ENCODE results near the gene ADARB2.

Gene ADARB2

GRCh38 chr10:1410032-1410431, 327.3 kb downstream of the ADARB2 start:
- Histone ChIP-seq H3K27ac (no peak overlapping the region), H3K9me3 (no peaks in the 10 kb centered on the region), H3K4me3 (ENCODE audit: low read depth in 1 of 2, low read length in 1 of 2) (no peak overlapping the region), H3K36me3 (no peaks in the 10 kb centered on the region), H3K4me1 (ENCODE audit: control insufficient read depth in 1 of 2, insufficient read depth in 1 of 2, low read depth in 1 of 2, low read length in 1 of 2) (no peaks in the 10 kb centered on the region), H3K27me3 (peaks cover 29% of the 10 kb centered on the region)
- TF ChIP-seq CTCF (IDR thresholded peaks at IDR 0.05), result no peak

DNA sequence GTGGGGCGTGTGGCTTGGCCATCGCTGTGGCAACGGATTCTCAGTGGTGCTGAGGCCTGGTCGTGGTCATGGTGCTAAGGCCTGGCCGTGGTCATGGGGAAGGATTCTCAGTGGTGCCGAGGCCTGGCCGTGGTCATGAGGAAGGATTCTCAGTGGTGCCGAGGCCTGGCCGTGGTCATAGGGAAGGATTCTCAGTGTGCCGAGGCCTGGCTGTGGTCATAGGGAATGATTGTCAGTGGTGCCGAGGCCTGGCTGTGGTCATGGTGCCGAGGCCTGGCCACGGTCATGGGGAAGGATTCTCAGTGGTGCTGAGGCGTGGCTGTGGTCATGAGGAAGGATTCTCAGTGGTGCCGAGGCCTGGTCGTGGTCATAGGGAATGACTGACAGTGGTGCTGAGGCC, 327.9 kb downstream of the ADARB2 start:
- no peak for TF ChIP-seq CTCF (IDR thresholded peaks at IDR 0.05)
- H3K9me3 ChIP-seq, result no peaks in the 10 kb centered on the region

GRCh38 chr10:1408651-1409367, 328.5 kb downstream of the ADARB2 start:
- no peaks in the 10 kb centered on the region for H3K9me3 ChIP-seq
- H3K36me3 ChIP-seq, result no peaks in the 10 kb centered on the region
- no peak overlapping the region for H3K4me3 ChIP-seq (ENCODE audit: low read depth in 1 of 2, low read length in 1 of 2)
- TF ChIP-seq CTCF (IDR thresholded peaks at IDR 0.05), result no peak
- peaks cover 29% of the 10 kb centered on the region for H3K27me3 ChIP-seq
- H3K4me1 ChIP-seq (ENCODE audit: control insufficient read depth in 1 of 2, insufficient read depth in 1 of 2, low read depth in 1 of 2, low read length in 1 of 2), result no peaks in the 10 kb centered on the region
- H3K27ac ChIP-seq, result no peak overlapping the region

More for the DNA sequence above, 327.9 kb downstream of the ADARB2 start:
- no peak overlapping the region for H3K27ac ChIP-seq
- H3K36me3 ChIP-seq, result no peaks in the 10 kb centered on the region
- H3K4me3 ChIP-seq (ENCODE audit: low read depth in 1 of 2, low read length in 1 of 2), result no peak overlapping the region
- H3K4me1 ChIP-seq (ENCODE audit: control insufficient read depth in 1 of 2, insufficient read depth in 1 of 2, low read depth in 1 of 2, low read length in 1 of 2), result no peaks in the 10 kb centered on the region
- H3K27me3 ChIP-seq, result peaks cover 29% of the 10 kb centered on the region

GRCh38 chr10:1406967-1407945, 330.1 kb downstream of the ADARB2 start:
- Histone ChIP-seq H3K9me3 (no peaks in the 10 kb centered on the region), H3K4me3 (ENCODE audit: low read depth in 1 of 2, low read length in 1 of 2) (no peak overlapping the region), H3K27ac (no peak overlapping the region), H3K4me1 (ENCODE audit: control insufficient read depth in 1 of 2, insufficient read depth in 1 of 2, low read depth in 1 of 2, low read length in 1 of 2) (no peaks in the 10 kb centered on the region), H3K27me3 (peaks cover 17% of the 10 kb centered on the region), H3K36me3 (no peaks in the 10 kb centered on the region)
- TF ChIP-seq CTCF (IDR thresholded peaks at IDR 0.05), result no peak

DNA sequence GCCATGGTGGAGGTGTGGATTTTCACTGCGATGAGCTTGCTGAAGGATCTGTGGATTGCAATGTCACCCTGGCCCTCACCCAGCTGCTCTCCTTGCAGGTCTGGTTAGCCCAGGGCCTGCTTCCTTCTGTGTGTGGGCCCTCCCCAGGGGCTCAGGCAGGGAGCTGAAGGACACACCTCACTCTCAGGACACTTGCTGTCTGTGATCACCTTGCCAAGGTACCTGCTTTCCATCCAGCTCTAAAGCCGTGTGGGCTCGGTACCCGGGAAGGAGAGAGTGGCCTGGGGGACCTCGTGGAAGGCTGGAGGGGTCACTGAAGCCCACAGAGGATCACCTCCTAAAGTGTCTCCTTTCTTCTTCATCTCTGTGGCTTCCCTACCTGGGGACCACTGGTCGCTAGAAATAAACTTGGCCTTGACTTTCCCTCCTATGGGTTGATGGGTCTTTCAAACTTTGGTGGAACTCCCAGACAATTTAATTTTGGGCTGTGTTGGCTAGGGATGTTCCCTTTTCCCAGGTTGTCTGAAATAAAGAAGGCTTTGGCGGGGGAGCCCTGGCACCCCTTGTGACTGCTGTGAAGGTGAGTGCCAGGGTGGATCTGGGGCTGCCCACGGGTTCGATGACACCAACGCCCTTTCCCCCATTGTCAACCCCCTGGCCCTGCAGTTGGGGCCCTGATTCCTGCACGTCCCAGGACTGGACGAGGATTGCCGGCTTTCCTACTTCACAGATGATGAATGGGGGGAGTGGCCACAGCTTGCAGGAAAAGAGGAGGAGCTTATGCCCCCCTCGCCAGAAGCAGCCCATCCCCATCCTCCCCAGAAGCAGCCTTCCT, 331.0 kb downstream of the ADARB2 start:
- no peaks in the 10 kb centered on the region for H3K36me3 ChIP-seq
- H3K9me3 ChIP-seq, result no peaks in the 10 kb centered on the region
- H3K27ac ChIP-seq, result no peak overlapping the region
- no peak for TF ChIP-seq CTCF (IDR thresholded peaks at IDR 0.05)
- peaks cover 7% of the 10 kb centered on the region for H3K27me3 ChIP-seq
- no peaks in the 10 kb centered on the region for H3K4me1 ChIP-seq (ENCODE audit: control insufficient read depth in 1 of 2, insufficient read depth in 1 of 2, low read depth in 1 of 2, low read length in 1 of 2)
- no peak overlapping the region for H3K4me3 ChIP-seq (ENCODE audit: low read depth in 1 of 2, low read length in 1 of 2)
